Uterus (tissue), 4 donors: Measurements from ENCODE around the gene PDCD2L. TPM values are rescaled to one million over a fixed set of nuclear protein-coding genes. Genes with fewer than 3 reads are reported as not detected.

Source experiments
- DNase-seq, 2 donors: peaks; one replicate each; pipeline ENCODE4 v3.0.0-alpha.2; 2019 to 2020
- H3K27ac ChIP-seq, 2 donors: fragments of 200-600 bp; sonication (generic); 1 replicate in 1 of 2; 2 replicates in 1 of 2; pipeline ENCODE4 v1.5.1; 2016 to 2018
- H3K27me3 ChIP-seq, 2 donors: fragments of 200-600 bp; sonication (generic); one replicate each; pipeline ENCODE4 v1.5.1; 2018 to 2019; ENCODE audit warnings: control low read depth in 1 of 2
- H3K36me3 ChIP-seq, 2 donors: fragments of 200-600 bp; sonication (generic); one replicate each; pipeline ENCODE4 v1.5.1; 2019; ENCODE audit warnings: control low read depth in 1 of 2
- H3K4me1 ChIP-seq, 2 donors: fragments of 200-600 bp; sonication (generic); one replicate each; pipeline ENCODE4 v1.5.1; 2018 to 2019; ENCODE audit warnings: control low read depth in 1 of 2
- H3K4me3 ChIP-seq, 2 donors: fragments of 200-600 bp; sonication (generic); 1 replicate in 1 of 2; 2 replicates in 1 of 2; pipeline ENCODE4 v1.5.1; 2018 to 2019; ENCODE audit warnings: mild to moderate bottlenecking in 1 of 2
- H3K9me3 ChIP-seq, 2 donors: fragments of 200-600 bp; sonication (generic); one replicate each; pipeline ENCODE4 v1.5.1; 2019; ENCODE audit warnings: control low read depth in 1 of 2
- CTCF ChIP-seq, 4 experiments: fragments of 200-600 bp in 2 of 4; fragments of 450-650 bp in 2 of 4; sonication (generic) in 2 of 4; IDR thresholded peaks; one replicate each; pipeline ENCODE4 v1.5.1; 2016 to 2019; ENCODE audit warnings: antibody characterized with exemption in 4 of 4, mild to moderate bottlenecking in 2 of 4, moderate library complexity in 1 of 4
- POLR2A ChIP-seq, 2 donors: fragments of 450-650 bp; IDR thresholded peaks; one replicate each; pipeline ENCODE4 v1.6.1; 2016; ENCODE audit warnings: antibody characterized with exemption in 2 of 2, mild to moderate bottlenecking in 1 of 2, moderate library complexity in 1 of 2
- intact Hi-C: fragments of 100-400 bp; cut with DNase I; formaldehyde crosslinking; loops from one replicate; pipeline ENCODE4 v1.15.1; 2023; ENCODE audit warnings: low total_unique reads
- total RNA-seq, 4 donors: library from RNA; depleted of rRNA in 3 of 4; stranded (reverse); fragments of >200 nt in 3 of 4; gene quantifications; one replicate each; pipeline versions ENCODE4 v1.1.0 to v1.2.4, GENCODE V29; 2014 to 2023
- donor health status: DM: yes; HTN: yes; CAD: no.

The PDCD2L gene
- total RNA-seq, 4 donors from 2014 or later, result 11.1 to 24.8 (median 17.3) TPM

GRCh38 chr19:34405892-34406660, 1.9 kb downstream of the PDCD2L start:
- no peaks in the 10 kb centered on the region for H3K36me3 ChIP-seq
- no peak overlapping the region for H3K27ac ChIP-seq
- H3K27me3 ChIP-seq, result no peaks in the 10 kb centered on the region
- intact Hi-C loops, result no loop called here
- H3K4me3 ChIP-seq, result no peak overlapping the region
- DNase-seq, result no peak
- no peaks in the 10 kb centered on the region for H3K9me3 ChIP-seq
- no peaks in the 10 kb centered on the region for H3K4me1 ChIP-seq
- TF ChIP-seq CTCF (IDR thresholded peaks at IDR 0.05) (no peak), POLR2A (IDR thresholded peaks at IDR 0.05) (no peak)

DNA sequence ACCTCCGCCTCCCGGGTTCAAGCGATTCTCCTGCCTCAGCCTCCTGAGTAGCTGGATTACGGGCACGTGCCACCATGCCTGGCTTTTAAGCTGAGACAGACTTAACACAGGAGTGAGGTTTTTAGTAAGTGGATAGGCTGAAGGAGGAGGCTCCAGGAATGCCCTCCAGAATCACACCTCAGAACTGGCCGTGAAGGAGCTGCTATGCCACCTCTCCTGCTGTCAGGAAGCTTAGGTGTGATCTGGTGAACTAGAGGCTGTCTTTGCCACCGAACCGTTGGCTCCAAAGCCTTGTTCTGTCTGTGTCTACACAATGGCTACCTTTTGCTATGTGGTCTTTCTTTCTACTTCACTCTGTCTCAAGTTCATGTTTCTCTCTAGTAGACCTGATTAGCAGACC, 4.2 kb downstream of the PDCD2L start:
- Histone ChIP-seq H3K27me3 (no peaks in the 10 kb centered on the region), H3K4me1 (no peaks in the 10 kb centered on the region), H3K27ac (no peak overlapping the region), H3K9me3 (no peaks in the 10 kb centered on the region), H3K4me3 (no peak overlapping the region), H3K36me3 (no peaks in the 10 kb centered on the region)
- intact Hi-C loops, result no loop called here
- TF ChIP-seq POLR2A (IDR thresholded peaks at IDR 0.05) (no peak), CTCF (IDR thresholded peaks at IDR 0.05) (no peak)
- DNase-seq, result no peak

GRCh38 chr19:34409189-34410164, 5.3 kb downstream of the PDCD2L start:
- intact Hi-C loops, result no loop called here
- TF ChIP-seq CTCF (IDR thresholded peaks at IDR 0.05) (no peak), POLR2A (IDR thresholded peaks at IDR 0.05) (no peak)
- Histone ChIP-seq H3K9me3 (no peaks in the 10 kb centered on the region), H3K27me3 (no peaks in the 10 kb centered on the region), H3K4me3 (no peak overlapping the region), H3K36me3 (no peaks in the 10 kb centered on the region), H3K27ac (no peak overlapping the region), H3K4me1 (no peaks in the 10 kb centered on the region)
- no peak for DNase-seq

GRCh38 chr19:34411216-34411615, 7.0 kb downstream of the PDCD2L start:
- no peak overlapping the region for H3K4me3 ChIP-seq
- no peaks in the 10 kb centered on the region for H3K4me1 ChIP-seq
- no peaks in the 10 kb centered on the region for H3K9me3 ChIP-seq
- H3K27me3 ChIP-seq, result no peaks in the 10 kb centered on the region
- no peak for DNase-seq
- H3K27ac ChIP-seq, result no peak overlapping the region
- intact Hi-C loops, result no loop called here
- TF ChIP-seq CTCF (IDR thresholded peaks at IDR 0.05) (no peak), POLR2A (IDR thresholded peaks at IDR 0.05) (no peak)
- no peaks in the 10 kb centered on the region for H3K36me3 ChIP-seq
